NAMALWA (cell line): ENCODE measurements around the gene FABP1.

Experiments used
- DNase-seq: peaks from one replicate; pipeline ENCODE4 v3.0.0-alpha.2; 2015; ENCODE audit warnings: low spot score

The FABP1 gene

GRCh38 chr2:88137833-88138232, 10.0 kb upstream of the FABP1 start:
- no peak for DNase-seq

- no peak for DNase-seq
These were observed 9.0 kb upstream of the FABP1 start for GRCh38 chr2:88136817-88137216.

GRCh38 chr2:88133875-88134274, 6.0 kb upstream of the FABP1 start:
- no peak for DNase-seq

GRCh38 chr2:88131999-88132368, 4.1 kb upstream of the FABP1 start:
- DNase-seq: no peak

- DNase-seq: no peak
These were observed 3.5 kb upstream of the FABP1 start for GRCh38 chr2:88131201-88131998.

GRCh38 chr2:88129313-88129959, 1.6 kb upstream of the FABP1 start:
- DNase-seq: no peak

- DNase-seq: no peak
These were observed 921 bp upstream of the FABP1 start for GRCh38 chr2:88128654-88129312.

GRCh38 chr2:88127638-88127887, 299 bp downstream of the FABP1 start:
- no peak for DNase-seq

GRCh38 chr2:88126772-88127637, 857 bp downstream of the FABP1 start:
- no peak for DNase-seq

- no peak for DNase-seq
These were observed 1.7 kb downstream of the FABP1 start for GRCh38 chr2:88125924-88126771.

- DNase-seq: no peak
These were observed 2.4 kb downstream of the FABP1 start for GRCh38 chr2:88125344-88125923.

- DNase-seq: no peak
These were observed 3.6 kb downstream of the FABP1 start for GRCh38 chr2:88123975-88124917.

GRCh38 chr2:88123164-88123974, 4.5 kb downstream of the FABP1 start:
- DNase-seq: no peak

- DNase-seq: no peak
These were observed 5.5 kb downstream of the FABP1 start for GRCh38 chr2:88122141-88122884.

- DNase-seq: no peak
These were observed 6.2 kb downstream of the FABP1 start for GRCh38 chr2:88121678-88122077.

- DNase-seq: no peak
These were observed 9.9 kb downstream of the FABP1 start for GRCh38 chr2:88117973-88118372.

- DNase-seq: no peak
These were observed 11.0 kb downstream of the FABP1 start for GRCh38 chr2:88116669-88117432.
